GM21576 (cell line): ENCODE results near the gene GREB1L.

Experiments used
- ATAC-seq: cut with Tn5 transposase; IDR thresholded peaks from one replicate; pipeline ENCODE4 v1.9.1; 2021; ENCODE audit warnings: mild to moderate bottlenecking, moderate library complexity; ENCODE audit not compliant: unreplicated experiment

GREB1L gene

DNA sequence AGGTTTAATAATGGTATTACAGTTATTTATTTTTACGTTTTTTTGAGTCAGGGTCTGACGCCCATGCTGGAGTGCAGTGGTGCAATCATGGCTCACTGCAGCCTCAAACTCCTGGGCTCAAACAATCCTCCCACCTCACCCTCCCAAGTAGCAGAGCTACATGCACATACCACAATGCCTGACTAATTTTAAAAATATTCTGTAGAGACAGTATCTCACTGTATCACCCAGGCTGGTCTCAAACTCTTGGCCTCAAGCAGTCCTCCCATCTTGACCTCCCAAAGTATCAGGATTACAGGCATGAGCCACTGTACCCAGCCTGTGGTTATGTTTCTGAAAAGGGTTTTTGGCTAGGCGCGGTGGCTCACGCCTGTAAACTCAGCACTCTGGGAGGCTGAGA, 237.7 kb downstream of the GREB1L start:
- ATAC-seq, result no peak

DNA sequence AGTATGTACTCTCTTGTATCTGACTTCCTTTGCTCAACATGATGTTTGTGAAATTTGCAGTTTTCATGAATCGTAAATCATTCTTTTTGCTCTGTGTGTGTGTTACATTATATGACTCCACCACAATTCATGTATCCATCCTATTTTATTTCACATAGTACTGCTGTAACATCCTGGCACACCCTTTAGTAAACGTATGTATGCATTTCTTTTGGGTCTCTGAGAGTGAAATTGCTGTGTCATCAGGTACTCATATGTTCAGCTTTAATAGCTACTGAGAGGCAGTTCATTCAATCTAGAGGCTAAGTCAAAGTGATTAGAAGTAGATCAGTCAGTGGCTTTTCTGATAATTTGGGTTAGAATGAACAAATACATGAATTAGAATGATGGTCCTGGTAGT, 239.7 kb downstream of the GREB1L start:
- ATAC-seq, result no peak

- no peak for ATAC-seq
Measured at GRCh38 chr18:21483051-21483450, 241.0 kb downstream of the GREB1L start.

DNA sequence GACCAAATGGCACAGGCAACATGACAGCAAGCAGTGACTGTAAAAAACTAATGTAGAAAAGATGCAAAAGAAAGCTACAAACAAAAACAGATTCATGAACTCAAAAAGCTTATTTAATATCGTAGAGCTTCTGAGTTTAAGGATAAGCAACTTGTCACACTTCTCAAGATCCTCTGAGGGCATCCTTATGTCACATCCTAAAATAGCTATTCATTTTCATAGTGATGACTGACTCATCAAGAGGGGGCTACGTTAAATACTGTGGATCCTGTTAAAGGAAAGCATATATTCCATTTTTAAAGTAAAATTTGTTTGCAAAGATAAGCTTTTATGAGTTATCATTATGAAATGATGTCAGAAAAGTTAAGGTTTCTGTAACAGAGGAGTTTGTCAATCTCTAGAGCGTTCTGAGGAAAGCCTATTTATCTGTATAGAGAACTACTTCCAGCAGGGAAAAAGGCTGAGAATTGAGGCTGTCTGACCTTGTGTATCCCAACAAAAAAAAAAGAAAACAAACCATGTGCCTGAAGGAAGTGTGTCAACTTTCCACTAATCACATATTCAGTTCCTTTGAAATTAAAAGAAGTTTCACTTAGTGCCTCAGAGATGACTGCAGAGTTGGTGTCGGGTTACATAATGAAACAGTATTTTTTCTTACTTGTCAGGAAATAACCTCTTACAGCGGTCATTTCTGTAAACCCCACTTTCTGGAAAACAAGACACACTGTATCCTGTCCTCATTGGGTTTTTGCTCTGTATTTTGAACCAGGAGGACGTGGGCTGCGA, 243.0 kb downstream of the GREB1L start:
- no peak for ATAC-seq

DNA sequence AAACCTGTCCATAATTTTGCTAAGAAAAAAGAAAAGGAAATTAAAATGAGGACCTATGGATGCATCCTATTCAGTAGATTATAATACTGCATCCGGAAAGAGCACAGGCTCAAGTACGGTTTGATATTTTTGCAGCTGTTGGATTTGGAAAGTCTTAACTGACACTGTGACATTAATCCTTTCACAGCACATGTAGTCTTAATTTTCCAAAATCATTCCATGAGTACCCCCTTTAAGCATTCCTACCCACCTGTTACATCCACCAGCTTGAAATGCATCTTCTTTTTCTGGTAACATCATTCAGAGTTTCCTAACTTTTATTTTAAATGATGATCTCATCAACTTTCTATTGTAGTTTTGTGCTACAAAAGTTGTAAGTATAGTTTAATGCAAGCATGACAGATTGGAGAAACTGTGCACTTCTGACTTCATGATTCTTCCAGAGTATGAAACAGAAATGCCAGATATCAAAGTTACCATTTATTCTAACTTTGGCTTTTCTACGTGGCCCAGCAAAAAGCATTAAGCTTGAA, 244.9 kb downstream of the GREB1L start:
- ATAC-seq, result no peak

DNA sequence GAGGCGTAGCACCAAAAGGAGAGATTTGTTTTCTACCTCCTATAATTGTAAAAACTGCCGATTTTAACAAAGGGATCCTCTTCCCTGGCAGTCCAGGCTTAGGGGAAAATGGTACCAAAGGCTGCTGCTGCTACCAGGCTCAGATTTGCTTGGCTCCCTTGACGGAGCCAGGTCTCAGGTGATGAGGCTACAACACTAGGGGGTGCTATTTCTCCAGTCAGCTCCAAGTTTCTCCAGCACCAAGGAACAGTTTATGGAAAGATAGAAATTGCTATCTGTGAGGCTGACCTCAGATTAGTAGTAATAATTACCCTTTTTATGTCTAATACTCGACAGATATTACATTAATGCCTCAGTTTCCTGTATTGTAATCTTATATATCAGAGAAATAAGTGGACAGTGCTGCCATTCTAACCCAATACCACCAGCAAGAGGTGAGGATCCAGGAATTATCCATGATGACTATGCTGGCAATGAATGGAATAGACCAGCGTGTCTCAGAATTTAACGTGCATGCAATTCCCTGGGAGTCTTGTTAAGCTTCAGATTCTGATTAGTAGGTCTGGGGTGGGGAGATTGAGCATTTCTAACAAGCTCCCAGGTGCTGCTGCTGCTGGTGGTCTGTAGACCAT, 247.2 kb downstream of the GREB1L start:
- ATAC-seq, result no peak

GRCh38 chr18:21489919-21490495, 248.0 kb downstream of the GREB1L start:
- no peak for ATAC-seq

- no peak for ATAC-seq
Measured at GRCh38 chr18:21490748-21491147, 248.7 kb downstream of the GREB1L start.

DNA sequence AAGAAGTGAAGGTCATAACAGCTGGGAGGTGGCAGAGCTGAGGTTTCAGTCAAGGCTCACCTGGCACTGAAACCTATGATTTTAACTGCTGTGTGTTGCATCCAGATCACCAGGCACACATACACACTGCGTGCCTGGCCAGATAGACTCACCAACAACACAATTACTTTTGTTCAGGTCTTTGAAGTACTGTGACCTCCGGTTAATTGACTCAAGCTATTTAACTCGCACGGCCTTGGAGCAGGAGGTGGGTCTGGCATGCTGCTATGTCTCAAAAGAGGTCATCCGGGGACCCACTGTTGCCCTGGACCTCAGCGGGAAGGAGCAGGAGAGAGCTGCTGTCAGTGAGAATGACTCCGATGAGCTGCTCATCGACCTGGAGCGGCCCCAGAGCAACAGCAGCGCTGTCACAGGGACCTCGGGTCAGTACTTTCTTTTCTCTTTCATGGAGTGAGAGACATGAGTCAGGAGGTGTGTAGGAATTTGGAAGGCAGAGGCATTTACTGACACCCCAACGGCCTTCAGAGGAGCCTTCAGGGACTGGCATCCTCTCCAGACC, 254.3 kb downstream of the GREB1L start:
- ATAC-seq, result no peak

- ATAC-seq, result no peak
Measured at GRCh38 chr18:21499997-21500396, 258.0 kb downstream of the GREB1L start.

DNA sequence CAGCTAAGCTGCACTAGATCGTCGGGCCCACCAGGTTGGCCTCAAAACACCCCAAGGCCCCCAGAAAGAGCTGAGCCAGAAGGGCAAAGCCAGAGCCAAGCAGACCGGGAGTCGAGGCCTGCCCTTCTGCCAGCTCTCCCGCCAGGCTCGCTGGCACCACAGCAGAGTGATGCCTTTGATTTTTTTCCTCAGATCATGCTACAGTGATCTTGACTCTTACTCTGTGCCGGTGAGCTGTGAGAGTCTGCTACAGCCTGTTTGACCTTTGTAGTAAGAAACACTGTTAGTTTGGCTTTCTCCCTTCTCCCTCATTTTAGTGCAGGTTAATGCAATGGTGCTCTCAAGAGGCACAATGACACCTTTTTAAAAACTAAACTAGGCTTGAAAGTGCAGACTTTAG, 260.6 kb downstream of the GREB1L start:
- ATAC-seq, result no peak

DNA sequence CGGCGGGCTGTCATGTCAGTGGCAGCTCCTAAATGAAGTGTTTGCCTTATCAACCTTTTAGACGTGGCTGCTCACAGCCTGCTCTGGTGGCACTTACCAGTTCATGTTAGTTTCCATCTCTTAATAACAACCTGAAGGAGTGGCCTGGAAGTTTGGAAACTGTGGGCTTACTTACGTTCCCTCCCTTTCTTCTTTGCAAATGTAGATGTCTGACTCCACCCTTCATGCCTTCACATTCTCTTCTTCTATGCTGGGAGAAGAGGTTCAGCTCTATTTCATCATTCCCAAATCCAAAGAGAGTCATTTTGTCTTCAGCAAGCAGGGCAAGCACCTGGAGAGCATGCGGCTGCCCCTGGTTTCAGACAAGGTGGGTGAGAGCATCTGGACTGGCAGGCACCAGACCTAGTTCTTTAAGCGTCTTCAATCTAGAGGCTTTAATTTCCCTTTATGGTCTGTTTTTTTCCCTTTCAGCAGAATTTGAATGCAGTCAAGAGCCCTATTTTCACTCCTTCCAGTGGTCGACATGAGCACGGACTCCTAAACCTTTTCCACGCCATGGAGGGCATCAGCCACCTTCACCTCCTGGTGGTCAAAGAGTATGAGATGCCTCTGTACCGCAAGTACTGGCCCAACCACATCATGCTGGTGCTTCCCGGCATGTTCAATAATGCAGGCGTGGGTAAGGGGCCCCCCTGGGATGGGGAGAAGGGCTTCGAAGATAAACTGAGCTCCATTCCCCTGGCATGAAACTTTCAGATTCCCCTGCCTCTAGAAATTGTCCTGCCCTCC, 266.1 kb downstream of the GREB1L start:
- ATAC-seq, result no peak

GRCh38 chr18:21509062-21509461, 267.0 kb downstream of the GREB1L start:
- ATAC-seq, result no peak

DNA sequence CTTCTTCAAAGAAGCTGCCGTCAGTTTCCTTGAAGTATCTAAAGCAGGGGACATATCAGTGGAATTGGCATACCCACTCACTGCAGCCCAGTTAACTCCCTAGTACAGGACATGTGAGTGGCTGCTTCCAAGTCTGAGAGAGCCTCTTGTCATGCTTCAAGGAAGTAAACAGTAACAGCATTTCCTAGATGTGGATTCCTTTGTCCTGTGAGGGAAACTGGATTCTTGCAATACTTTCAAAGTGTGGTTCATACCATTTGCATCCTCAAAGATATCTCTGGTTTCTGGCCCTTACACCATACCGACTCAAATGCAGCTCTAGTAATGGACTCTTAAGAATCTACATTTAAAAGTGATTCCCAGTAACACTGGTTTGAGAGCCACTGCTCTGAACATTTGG, 271.3 kb downstream of the GREB1L start:
- no peak for ATAC-seq

- ATAC-seq, result no peak
Measured at GRCh38 chr18:21513741-21514140, 271.7 kb downstream of the GREB1L start.

DNA sequence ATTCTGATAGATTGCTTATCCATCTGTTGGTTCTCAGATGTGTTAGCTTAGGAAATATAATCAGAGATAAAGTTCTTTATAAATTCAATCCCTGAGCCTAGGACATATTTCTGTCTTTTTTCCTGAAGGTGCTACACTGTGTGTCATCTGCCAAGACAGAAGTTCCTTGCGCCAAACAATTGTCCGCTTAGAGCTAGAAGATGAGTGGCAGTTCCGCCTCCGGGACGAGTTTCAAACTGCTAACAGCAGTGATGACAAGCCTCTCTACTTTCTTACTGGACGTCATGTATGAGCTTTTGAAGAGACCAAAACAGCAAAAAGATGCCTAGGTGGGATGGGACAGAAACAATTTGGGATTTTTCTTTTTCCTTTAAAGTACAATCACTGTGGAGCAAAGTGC, 280.5 kb downstream of the GREB1L start:
- no peak for ATAC-seq

DNA sequence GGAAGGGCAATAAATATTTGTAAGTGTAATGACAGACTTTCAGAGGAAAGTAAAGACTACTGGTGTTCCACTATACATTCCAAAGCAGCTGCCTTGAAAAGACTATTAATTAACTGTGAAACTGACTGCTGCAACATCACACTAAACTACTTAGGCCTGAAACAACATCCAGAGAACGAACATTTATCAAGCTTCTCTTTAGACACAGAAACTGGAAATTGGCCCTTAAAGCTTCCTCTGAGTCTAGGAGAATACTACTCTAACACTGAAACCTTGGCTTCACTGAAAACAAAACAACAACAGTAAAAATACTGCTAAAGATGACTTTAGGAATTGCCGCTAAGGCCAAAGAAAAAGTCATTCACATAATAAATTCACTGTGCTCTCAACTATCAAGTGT, 283.9 kb downstream of the GREB1L start:
- no peak for ATAC-seq

DNA sequence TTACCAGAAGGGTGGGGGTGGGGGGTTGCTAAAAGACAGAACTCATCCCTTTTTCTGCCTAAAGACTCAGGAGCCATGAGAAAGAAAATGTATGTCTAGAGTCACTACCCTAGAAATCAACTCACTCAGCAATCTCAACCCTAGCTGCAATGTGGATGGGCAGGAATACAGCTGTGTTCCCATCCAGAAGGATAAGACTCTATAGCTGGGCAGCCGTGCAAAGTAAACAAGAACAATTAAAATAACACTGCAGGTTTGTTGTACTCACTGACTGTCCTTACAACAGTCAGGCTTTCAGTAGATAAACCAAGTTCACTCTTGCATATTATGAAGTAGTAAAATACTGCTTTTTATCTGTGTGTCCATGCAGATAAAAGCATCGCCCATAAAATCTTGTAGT, 284.4 kb downstream of the GREB1L start:
- no peak for ATAC-seq

- ATAC-seq, result no peak
Measured at GRCh38 chr18:21534327-21534726, 292.3 kb downstream of the GREB1L start.

GRCh38 chr18:21538230-21538629, 296.2 kb downstream of the GREB1L start:
- no peak for ATAC-seq

DNA sequence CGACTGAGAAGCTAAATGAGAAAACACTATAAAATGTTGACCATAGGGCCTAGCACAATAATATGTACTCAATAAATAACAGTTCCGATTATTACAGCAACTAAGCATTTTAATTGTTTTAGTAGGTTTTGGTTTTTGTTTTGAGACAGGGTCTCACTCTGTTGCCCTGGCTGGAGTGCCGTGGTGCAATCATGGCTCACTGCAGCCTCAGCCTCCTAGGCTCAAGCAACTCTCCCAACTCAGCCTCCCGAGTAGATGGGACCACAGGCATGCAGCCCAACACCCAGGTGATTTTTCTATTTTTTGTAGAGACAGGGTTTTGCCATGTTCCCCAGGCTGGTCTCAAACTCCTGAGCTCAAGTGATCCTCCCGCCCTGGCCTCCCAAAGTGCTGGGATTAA, 304.4 kb downstream of the GREB1L start:
- no peak for ATAC-seq
